Aorta (tissue), 5 donors: Measurements from ENCODE around the gene NENF. TPM values are rescaled to one million over a fixed set of nuclear protein-coding genes. Genes with fewer than 3 reads are reported as not detected.
A peak's percentile ranks its signal among the peaks of the same experiment; 100 is the strongest.

Experiments used
- ATAC-seq: fragments of 200-7000 bp; cut with Tn5 transposase; one replicate; pipeline ENCODE4 v1.9.1; 2022; ENCODE audit warnings: moderate library complexity; ENCODE audit not compliant: low FRiP score
- DNase-seq, 2 donors: peaks; one replicate each; pipeline ENCODE4 v3.0.0-alpha.2; 2020
- H3K27ac ChIP-seq, 2 donors: one replicate each; pipeline ENCODE4 v1.5.1; 2013; ENCODE audit warnings: low read length in 2 of 2, mild to moderate bottlenecking in 2 of 2, moderate library complexity in 2 of 2, control low read depth in 1 of 2, inconsistent platforms in 1 of 2, low read depth in 1 of 2
- H3K27me3 ChIP-seq, 2 donors: one replicate each; pipeline ENCODE4 v1.6.1; 2013; ENCODE audit warnings: control low read depth in 1 of 2, low read length in 1 of 2, mild to moderate bottlenecking in 1 of 2, moderate library complexity in 1 of 2; ENCODE audit not compliant: insufficient read depth in 2 of 2, control insufficient read depth in 1 of 2
- H3K36me3 ChIP-seq, 2 donors: one replicate each; pipeline ENCODE4 v1.6.1; 2013; ENCODE audit warnings: control low read depth in 1 of 2, low read length in 1 of 2, mild to moderate bottlenecking in 1 of 2; ENCODE audit not compliant: insufficient read depth in 2 of 2, control insufficient read depth in 1 of 2
- H3K4me1 ChIP-seq, 2 donors: one replicate each; pipeline ENCODE4 v1.6.1; 2013; ENCODE audit warnings: low read length in 2 of 2, control low read depth in 1 of 2, mild to moderate bottlenecking in 1 of 2, moderate library complexity in 1 of 2; ENCODE audit not compliant: insufficient read depth in 2 of 2, control insufficient read depth in 1 of 2
- H3K4me3 ChIP-seq, 2 donors: one replicate each; pipeline ENCODE4 v1.5.1; 2013; ENCODE audit warnings: low read length in 2 of 2, control low read depth in 1 of 2, mild to moderate bottlenecking in 1 of 2
- H3K9me3 ChIP-seq: one replicate; pipeline ENCODE4 v1.6.1; 2013; ENCODE audit warnings: mild to moderate bottlenecking, low read length; ENCODE audit not compliant: control insufficient read depth
- WGBS, 2 donors: extraction: QIAGEN DNeasy Blood & Tissue Kit; methylation state at CpG; one replicate each; pipeline ENCODE4 v1.1.7; 2013; 5-methylcytosine and 5-hydroxymethylcytosine counted together
- intact Hi-C, 2 donors: fragments of 100-400 bp; cut with DNase I; formaldehyde crosslinking; loops; one replicate each; pipeline versions ENCODE4 v1.14.2 to v1.15.0; 2022
- polyA plus RNA-seq, 2 donors: library from polyadenylated mRNA; stranded (reverse); fragments of 200-250 nt; gene quantifications; one replicate each; pipeline ENCODE4 v1.2.3, GENCODE V29; 2013
- total RNA-seq, 2 donors: library from RNA; stranded (reverse); fragmentation: NEBNext Ultra II Directional; extraction: Animal tissue kit (Norgen Biotek cat#: 25700); gene quantifications; one replicate each; pipeline ENCODE4 v1.2.1, GENCODE V29; 2021
- donor health status: healthy with polysubstance abuse.
- donor health status: Bipolar disorder and iron deficiency.
- donor health status: DM: no; HTN: no; CAD: no.
- donor health status: DM: no; HTN: no; CAD: no.
- donor health status: DM: yes; HTN: yes; CAD: no.

NENF gene
- total and polyA plus RNA-seq, 4 donors, result 67.9 to 148 (median 107) TPM

DNA sequence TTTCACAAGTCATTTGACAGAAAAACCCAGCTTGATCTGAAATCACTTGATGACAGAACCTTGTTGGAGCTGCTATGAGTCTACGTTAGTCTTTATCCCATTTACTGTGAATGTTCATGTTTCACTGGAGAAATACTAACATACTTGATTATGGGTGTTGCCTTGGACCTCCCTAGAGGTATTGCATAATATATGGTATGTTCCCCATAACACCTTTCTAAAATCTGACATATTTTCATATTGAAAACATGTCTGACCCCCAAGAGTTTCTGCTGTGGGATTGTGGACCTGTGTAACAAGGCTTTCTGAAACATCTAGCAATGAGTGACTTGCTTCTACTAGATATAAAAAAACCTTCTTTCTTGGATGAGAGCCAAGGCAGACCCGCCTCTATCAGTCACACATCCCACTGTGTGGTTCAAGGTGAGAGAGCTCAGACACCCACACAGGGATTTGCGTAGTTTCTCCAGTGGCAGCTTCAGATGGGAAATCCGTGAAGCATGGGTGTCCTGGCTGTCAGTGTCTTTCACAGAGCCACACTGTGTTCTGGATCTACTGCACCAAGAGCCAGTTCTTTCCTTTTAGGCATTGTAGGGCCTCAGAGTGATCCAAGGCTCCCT lies 4.6 kb downstream of the NENF start:
- ATAC-seq (no peak), DNase-seq (no peak)
- intact Hi-C loops, result no loop called here
- no peaks in the 10 kb centered on the region for H3K27me3 ChIP-seq
- no peak overlapping the region for H3K4me3 ChIP-seq
- 85 to 86% methylated on average over 4 of the region's 4 CpGs for WGBS, 2 donors
- no peak overlapping the region for H3K27ac ChIP-seq
- H3K36me3 ChIP-seq, result no peaks in the 10 kb centered on the region
- peaks cover 4% of the 10 kb centered on the region in 2 donors for H3K4me1 ChIP-seq
- H3K9me3 ChIP-seq, result no peaks in the 10 kb centered on the region

DNA sequence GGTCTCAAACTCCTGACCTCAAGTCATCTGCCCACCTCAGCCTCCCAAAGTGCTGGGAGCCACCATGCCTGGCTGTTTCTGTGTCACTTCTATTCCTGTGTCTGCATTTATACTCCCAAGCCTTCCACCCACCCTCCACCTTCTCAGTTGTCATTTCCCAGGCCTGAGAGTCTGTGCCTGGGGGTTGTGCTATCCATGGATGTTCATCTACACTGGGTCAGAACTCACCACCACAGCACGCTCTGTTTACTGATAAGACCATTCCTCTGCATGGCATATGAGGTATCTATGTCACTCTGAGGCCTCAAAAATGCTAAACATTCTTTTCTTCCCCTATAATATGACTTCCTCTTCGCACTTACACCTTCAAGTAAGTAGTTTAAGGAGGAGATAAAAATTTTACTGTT lies 6.1 kb downstream of the NENF start:
- no peak for ATAC-seq
- WGBS, 2 donors, result 97 to 98% methylated on average over 2 of the region's 2 CpGs
- Histone ChIP-seq H3K4me3 (no peak overlapping the region), H3K4me1 (peaks cover 4% of the 10 kb centered on the region in 2 donors), H3K27me3 (no peaks in the 10 kb centered on the region), H3K9me3 (no peaks in the 10 kb centered on the region), H3K27ac (no peak overlapping the region), H3K36me3 (no peaks in the 10 kb centered on the region)
- no peak for DNase-seq
- intact Hi-C loops, result no loop called here

DNA sequence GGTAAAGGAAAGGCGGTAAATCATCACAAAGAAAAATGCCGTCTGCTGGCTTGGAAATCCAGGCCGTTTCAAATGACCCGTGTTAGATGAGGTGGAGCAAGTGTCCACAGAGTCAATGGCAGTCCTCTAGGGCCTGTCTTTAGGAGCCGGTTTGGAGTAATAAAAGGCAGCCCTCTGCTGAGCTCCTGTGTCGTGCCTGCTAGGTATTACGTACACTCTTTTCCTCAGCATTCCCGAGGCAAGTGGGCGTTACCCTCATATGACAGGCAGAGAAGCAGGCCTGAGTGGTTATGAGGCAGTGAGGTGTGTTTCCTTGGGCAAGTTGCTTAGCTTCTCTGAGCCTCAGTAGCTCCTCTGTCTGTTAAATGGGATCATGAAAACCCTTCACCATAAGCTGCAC lies 7.7 kb downstream of the NENF start:
- no peak overlapping the region for H3K4me3 ChIP-seq
- H3K36me3 ChIP-seq, result peaks cover 0 to 3% of the 10 kb centered on the region in 2 donors
- no peak for ATAC-seq
- 62 to 73% methylated on average over 9 of the region's 9 CpGs for WGBS, 2 donors
- H3K27me3 ChIP-seq, result no peaks in the 10 kb centered on the region
- no peaks in the 10 kb centered on the region for H3K9me3 ChIP-seq
- H3K27ac ChIP-seq, result no peak overlapping the region
- intact Hi-C loops, result no loop called here
- no peaks in the 10 kb centered on the region for H3K4me1 ChIP-seq
- DNase-seq, result no peak

DNA sequence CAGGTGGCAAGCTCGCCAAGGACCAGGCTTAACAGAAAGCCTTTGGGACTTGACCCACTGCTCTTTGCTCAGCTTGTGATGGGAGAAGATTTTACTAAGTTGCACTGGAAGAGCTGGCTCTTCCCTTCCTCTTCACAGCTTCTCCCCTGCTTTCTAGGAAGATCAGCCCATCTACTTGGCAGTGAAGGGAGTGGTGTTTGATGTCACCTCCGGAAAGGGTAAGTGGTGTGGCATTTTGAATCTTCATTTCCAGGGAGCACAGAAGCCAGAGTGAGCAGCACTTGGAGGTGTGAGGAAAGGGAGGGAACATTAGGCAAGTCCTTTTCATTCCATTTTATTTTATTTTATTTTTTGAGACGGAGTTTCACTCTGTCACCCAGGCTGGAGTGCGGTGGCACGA lies 9.7 kb downstream of the NENF start:
- no peak overlapping the region for H3K27ac ChIP-seq
- no peaks in the 10 kb centered on the region for H3K27me3 ChIP-seq
- H3K4me1 ChIP-seq, result no peaks in the 10 kb centered on the region
- no peaks in the 10 kb centered on the region for H3K9me3 ChIP-seq
- ATAC-seq, result no peak
- 93 to 94% methylated on average over 5 of the region's 5 CpGs for WGBS, 2 donors
- intact Hi-C loops, result no loop called here
- H3K4me3 ChIP-seq, result no peak overlapping the region
- no peak for DNase-seq
- peaks cover 0 to 5% of the 10 kb centered on the region in 2 donors for H3K36me3 ChIP-seq

DNA sequence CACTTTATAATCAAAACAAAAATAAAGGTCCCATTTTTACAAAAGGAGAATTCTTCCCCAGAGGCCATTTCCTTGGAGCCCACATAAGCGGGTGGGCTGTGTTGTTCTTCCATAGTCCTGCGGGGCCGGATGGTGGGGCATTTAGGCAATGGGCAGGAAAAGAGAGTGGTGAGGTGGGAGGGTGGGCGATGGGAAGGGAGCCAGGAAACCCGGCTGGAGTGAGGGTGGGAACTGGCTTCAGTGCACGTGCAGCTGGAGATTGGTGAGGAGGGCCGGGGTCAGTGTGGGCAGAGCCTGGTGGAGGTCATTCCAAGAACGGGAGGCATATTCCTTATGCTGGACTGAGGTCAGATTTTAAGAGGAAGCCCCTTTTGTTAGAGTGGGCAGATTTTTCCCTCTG lies 13.6 kb downstream of the NENF start:
- Histone ChIP-seq H3K27ac (no peak overlapping the region), H3K9me3 (no peaks in the 10 kb centered on the region), H3K36me3 (peaks cover 0 to 5% of the 10 kb centered on the region in 2 donors), H3K27me3 (no peaks in the 10 kb centered on the region), H3K4me1 (no peaks in the 10 kb centered on the region), H3K4me3 (no peak overlapping the region)
- no peak for ATAC-seq
- intact Hi-C loops, result no loop called here
- DNase-seq, result peak in 1 of 2 donors; percentile 67
- WGBS, 2 donors, result 68 to 72% methylated on average over 8 of the region's 8 CpGs

DNA sequence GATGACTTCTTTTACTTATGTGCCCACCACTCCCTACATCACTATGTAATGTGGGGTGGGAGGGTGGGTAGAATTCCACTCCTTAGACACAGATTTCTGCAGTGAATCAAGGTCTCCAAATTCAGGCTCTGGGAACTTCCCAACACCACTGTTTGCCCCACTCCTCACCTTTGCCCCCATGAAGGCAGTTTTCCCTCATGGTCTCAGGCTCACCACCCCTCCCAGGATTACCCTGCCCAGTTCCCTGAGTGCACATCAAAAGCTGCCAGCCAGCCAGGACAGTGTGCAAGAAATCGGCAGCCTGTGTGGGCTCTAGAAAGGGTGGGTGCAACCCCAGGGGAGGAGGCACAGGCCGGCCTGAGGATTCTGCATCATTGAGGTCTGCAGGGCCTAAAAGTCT lies 14.8 kb downstream of the NENF start:
- ATAC-seq, result no peak
- intact Hi-C loops, result no loop called here
- WGBS, 2 donors, result 58 to 63% methylated on average over 2 of the region's 2 CpGs

DNA sequence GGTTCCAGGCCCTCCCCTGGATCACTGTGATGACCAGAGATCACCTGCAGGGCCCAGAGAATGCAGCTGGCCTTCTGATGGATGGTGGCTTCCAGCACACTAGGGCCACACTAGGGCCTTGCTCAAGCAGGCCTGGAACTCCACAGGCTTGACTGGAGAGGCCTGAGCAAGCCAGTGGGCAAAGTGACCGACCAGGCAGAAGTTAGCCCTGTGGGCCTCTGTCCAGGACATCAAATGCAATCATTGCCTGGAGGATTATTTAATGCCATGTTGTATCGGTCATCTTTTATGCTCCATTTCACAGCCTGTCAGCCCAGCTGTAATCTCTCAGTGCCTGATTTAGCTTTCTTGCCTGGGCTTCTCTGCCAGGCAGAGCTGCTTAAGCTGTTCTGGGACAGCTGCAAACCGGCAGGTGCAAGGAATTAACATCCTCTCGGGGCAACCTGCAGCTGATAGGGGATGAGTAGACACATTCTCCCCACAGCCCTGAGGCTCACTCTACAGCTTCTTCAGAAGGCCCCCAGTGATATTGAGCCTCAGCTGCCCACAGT lies 17.7 kb downstream of the NENF start:
- Histone ChIP-seq H3K9me3 (no peaks in the 10 kb centered on the region), H3K36me3 (peaks cover 0 to 2% of the 10 kb centered on the region in 2 donors), H3K27me3 (no peaks in the 10 kb centered on the region), H3K4me1 (peaks cover 0 to 1% of the 10 kb centered on the region in 2 donors), H3K27ac (peak overlapping the region in 1 of 2 donors; percentile 55), H3K4me3 (no peak overlapping the region)
- no peak for ATAC-seq
- peak in 1 of 2 donors; percentile 71 for DNase-seq
- intact Hi-C loops, result loop anchor here in 1 of 2 donors (5.0 to 10.0 kb wide), 2 partner anchors 33 to 334 kb away; no protein-coding TSS in a partner anchor
- WGBS, 2 donors, result 4 to 10% methylated on average over 4 of the region's 4 CpGs

More for the DNA sequence above, 14.8 kb downstream of the NENF start:
- no peak overlapping the region for H3K4me3 ChIP-seq
- no peaks in the 10 kb centered on the region for H3K27me3 ChIP-seq
- peak in 1 of 2 donors; percentile 53 for DNase-seq
- no peaks in the 10 kb centered on the region for H3K9me3 ChIP-seq
- H3K4me1 ChIP-seq, result no peaks in the 10 kb centered on the region
- H3K27ac ChIP-seq, result no peak overlapping the region
- peaks cover 0 to 5% of the 10 kb centered on the region in 2 donors for H3K36me3 ChIP-seq

DNA sequence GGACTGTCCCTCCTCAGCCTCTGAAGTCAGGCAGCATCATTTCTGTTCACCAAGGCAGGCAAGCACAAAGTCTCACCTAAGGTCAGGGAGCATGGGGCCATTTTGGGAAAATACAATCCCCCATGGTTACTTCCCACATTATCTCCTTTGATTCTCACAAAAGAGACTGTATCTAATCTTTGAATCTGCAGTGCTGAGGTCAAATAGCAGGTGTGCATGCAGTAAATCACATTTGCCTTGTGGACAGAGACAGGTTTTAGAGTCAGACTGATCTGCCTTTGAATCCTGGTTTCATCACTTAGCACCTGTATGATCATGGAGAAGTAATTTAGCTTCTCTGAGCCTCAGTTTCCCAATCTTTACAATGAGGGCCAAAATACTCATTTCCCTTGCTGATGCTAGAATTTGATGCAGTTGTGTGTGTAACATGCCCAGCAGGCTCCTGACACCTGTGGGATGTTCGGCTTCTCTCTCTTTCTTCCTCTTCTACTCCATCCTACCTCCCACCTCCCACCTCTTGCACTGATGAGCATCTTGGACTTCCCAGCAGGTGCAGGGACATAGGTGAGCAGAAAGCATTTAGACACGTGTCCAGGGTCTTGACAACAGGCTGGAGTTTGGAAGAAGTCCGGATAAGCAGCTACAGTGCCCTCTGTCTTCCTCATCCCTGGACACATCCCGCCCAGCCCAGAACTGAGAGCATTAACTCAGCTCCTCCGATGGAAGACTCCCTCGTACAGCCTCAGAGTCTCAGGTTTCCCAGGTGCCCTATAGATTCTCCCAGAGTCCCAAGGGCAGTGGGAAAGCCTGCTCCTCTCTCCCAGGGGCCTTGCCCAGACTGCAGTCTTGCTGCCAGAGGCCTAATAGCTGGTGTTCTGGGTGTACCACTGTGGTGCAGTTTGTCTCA lies 18.9 kb downstream of the NENF start:
- peaks cover 0 to 2% of the 10 kb centered on the region in 2 donors for H3K36me3 ChIP-seq
- peak overlapping the region; percentile 53 to 93 for H3K27ac ChIP-seq
- H3K9me3 ChIP-seq, result no peaks in the 10 kb centered on the region
- H3K27me3 ChIP-seq, result no peaks in the 10 kb centered on the region
- ATAC-seq (no peak), DNase-seq (peak in 1 of 2 donors; percentile 42)
- WGBS, 2 donors, result 81 to 82% methylated on average over 6 of the region's 6 CpGs
- intact Hi-C loops, result loop anchor here (2.0 to 10.0 kb wide), 4 partner anchors 19 to 381 kb away; partner anchors contain the start of gene NENF (in 1 of the 2)
- peaks cover 0 to 1% of the 10 kb centered on the region in 2 donors for H3K4me1 ChIP-seq
- H3K4me3 ChIP-seq, result no peak overlapping the region
